Measurements from ENCODE around the gene ZFYVE28.
A peak's percentile ranks its signal among the peaks of the same experiment; 100 is the strongest.

The ZFYVE28 gene

DNA sequence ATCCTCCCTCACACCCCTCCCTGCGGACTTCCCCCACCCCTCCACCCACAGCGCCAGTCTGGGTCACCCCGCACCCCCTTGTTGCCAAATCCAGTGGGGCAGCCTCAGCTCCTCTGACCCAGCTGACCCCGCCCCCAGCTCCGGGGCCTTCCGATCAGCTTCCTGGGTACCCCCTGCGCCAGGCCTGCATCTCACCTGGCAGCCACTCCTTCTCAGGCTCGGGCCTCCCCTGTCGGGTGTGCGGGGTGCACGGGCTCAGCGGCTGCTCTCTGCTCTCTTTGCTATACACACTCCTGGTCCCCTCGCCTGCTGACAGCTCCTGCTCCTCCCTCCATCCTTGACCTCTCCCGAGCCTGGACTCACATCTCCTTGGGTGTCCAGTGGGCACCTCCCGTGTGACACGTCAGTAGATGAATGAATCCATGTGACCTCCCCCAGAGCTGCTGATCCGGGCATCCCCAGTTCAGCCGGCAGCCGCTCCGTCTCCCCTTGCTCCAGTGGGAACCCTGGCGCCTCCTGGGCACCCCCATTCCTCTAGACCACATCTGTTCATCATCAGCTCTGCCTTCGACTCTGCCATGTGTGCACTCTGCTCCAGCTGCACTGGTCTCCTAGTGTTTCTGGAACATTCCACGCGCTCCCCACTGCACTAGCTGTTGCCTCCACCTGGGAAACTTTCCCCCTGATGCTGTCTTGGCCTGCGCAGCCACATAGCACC is 10.2 kb upstream of the ZFYVE28 start:
- no peak for DNase-seq (ENCODE audit: low read depth in 2 of 2)

DNA sequence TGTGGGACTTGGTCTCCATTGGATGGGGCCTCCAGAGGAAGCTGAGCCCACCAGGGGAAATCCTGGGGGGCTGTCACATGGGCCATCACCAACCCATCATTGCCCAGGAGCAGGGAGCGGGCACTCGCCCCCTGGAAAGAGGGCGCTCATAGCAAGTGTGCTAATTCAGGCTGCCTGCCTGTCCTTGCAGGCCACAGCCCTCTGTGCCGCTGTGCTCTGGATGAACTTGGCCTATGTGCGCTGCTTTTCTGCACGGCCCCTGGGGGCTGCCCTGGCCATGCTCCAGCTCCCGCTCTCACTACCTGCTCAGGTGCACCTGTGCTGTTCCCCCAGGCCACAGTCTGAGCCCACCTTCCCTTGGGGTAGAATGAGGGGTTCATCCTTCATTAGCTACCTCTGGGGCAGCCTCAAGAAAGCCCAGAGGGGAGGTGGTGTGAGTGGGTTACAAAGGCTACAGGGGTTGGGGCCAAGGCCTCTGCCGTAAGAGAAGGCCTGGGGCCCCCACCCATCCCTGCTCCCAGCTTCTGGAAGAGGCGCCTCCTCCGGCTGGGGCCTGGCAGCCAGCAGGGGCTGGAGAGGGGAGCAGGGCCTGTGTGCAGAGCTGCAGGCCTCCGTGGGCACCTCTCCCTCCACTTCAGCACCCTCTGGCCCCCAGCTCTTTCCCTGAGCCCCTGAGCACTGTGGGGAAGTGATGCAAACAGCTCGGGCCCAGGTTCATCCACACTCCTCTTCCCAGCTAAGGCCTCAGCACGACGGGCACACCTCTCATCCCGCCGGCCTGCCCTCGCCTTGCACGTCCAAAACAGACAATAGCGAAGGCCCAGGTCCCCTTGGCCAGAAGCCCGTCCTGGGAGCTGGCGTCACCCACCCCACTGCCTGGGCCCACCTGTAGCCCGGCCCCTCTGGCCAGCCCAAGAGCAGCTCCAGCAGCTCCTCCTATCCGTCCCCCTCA is 9.2 kb upstream of the ZFYVE28 start:
- DNase-seq (ENCODE audit: low read depth in 2 of 2): no peak

- DNase-seq (ENCODE audit: low read depth in 2 of 2): no peak
Measured at GRCh38 chr4:2426711-2427275, 8.3 kb upstream of the ZFYVE28 start.

- no peak for DNase-seq (ENCODE audit: low read depth in 2 of 2)
Measured at GRCh38 chr4:2426069-2426397, 7.6 kb upstream of the ZFYVE28 start.

DNA sequence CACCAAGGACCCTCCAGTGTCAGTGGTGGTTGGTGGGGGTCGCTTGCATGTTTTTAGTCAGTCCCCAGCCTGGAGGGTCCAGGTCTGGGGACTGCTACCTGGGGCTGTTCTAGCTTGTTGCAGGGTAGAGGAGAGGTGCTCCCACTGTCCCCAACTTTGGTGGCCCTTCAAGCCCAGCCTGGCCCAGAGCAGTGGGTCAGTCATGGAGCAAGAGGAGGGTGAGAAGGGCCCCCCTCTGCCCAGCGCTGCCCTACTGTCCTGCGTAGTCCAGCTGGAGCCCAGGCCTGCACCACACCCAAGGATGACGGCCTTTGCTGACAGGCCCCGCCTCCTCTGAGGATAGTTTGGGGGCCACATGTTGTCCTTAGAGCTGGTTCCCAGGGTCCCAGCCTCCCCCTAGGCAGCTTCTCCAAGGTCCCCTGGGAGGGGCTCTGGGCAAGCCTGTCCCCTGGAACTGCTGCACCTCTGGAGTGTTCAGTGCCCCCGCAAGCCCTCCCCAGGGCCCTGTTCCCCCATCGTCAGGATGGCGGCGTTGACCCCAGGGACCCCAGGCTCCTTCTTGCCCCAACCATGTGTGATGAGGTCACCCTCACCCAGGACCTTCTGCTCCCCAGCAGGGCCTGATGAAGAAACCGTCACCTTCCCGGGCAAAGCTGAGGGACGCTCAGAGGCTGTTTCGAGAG is 7.1 kb upstream of the ZFYVE28 start:
- no peak for DNase-seq (ENCODE audit: low read depth in 2 of 2)

- no peak for DNase-seq (ENCODE audit: low read depth in 2 of 2)
Measured at GRCh38 chr4:2424581-2424980, 6.1 kb upstream of the ZFYVE28 start.

DNA sequence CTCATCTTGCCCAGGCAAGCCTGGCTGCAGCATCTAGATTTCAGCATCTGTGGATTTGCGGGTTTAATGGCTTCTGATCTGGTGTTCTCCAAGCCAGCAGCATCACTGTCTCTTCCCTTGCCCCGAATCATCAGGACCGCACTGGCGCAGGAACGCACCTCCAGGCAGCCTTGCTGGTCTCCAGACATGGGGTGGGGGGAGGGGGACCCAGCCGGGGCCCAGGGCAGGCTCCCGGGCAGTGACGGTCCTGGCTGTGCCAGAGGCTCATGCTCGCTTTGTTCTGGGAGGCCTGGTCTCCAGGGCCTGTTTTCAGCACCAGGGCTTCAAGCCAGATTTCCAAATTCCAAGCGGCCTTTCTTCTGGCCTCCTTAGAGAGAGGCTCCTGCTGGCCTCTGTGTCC is 5.2 kb upstream of the ZFYVE28 start:
- DNase-seq (ENCODE audit: low read depth in 2 of 2): no peak

GRCh38 chr4:2423066-2423465 is 4.6 kb upstream of the ZFYVE28 start:
- no peak for DNase-seq (ENCODE audit: low read depth in 2 of 2)

DNA sequence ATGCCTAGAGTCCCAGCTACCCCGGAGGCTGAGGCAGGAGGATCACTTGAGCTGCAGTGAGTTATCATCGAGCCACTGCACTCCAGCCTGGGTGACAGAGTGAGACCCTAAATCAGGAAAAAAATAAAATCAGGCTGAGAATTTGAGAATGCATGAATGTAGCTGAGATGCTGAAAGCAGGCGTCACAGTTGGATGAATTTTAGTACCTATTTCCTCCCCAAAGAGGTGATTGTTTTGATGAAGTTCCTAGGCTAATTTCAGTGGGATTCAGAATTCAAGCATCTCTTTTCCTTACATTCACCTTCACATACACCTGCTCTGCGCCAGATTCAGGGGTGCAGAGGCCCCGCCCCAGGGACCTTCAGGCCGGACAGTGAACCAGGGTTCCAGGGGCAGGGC is 3.5 kb upstream of the ZFYVE28 start:
- no peak for DNase-seq (ENCODE audit: low read depth in 2 of 2)

DNA sequence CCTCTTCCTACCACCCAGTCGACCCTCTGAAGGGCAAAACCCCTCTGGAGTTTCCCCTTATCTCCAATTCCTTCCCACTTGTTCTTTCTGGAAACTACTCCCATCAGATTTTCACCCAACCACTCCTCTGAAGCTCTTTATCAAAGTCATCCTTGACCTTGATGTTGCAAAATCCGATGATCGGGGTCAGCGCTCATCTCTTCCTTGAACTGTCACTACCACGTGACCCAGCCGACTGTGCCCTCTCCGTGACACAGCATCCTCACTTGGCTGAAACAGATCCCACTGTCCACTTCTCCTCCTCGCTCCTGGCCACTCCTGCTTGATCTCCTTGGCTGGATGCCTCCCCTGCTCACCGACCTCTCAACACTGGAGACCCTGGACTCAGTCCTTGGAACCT is 1.4 kb upstream of the ZFYVE28 start:
- no peak for DNase-seq (ENCODE audit: low read depth in 2 of 2)

GRCh38 chr4:2418650-2419571 is 466 bp upstream of the ZFYVE28 start, which contains the start of gene CFAP99:
Gene CFAP99 (plus strand): TSS chr4:2418955.
- DNase-seq (ENCODE audit: low read depth in 2 of 2): peak; percentile 96 to 98

DNA sequence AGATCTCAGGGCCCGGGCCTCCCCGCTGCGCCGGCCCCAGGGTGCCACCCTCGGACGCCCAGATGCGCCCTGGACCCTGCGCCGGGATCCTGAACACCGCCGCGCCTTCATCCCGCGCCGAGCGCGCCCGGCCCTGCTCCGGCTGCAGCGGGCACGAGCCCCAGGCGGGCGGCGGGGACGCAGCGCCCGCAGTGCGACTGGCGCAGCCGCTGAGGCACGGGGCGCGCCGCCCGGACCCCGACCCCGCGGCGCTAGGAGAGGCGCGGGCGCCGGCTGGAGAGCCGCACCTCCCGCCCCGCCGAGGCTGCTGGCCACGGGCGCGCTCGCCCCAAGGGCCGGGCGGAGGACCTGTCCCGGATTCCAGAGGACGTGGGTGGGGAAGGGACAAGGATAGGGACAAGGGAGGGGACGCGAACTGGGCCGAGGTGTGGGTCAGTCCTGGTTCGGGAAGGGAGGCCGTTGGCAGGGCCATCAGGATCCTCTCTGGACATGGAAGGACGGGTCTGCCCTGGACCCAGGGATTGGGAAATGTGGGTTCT is 1.1 kb downstream of the ZFYVE28 start:
- no peak for DNase-seq (ENCODE audit: low read depth in 2 of 2)

GRCh38 chr4:2416564-2417225 is 1.8 kb downstream of the ZFYVE28 start:
- no peak for DNase-seq (ENCODE audit: low read depth in 2 of 2)

DNA sequence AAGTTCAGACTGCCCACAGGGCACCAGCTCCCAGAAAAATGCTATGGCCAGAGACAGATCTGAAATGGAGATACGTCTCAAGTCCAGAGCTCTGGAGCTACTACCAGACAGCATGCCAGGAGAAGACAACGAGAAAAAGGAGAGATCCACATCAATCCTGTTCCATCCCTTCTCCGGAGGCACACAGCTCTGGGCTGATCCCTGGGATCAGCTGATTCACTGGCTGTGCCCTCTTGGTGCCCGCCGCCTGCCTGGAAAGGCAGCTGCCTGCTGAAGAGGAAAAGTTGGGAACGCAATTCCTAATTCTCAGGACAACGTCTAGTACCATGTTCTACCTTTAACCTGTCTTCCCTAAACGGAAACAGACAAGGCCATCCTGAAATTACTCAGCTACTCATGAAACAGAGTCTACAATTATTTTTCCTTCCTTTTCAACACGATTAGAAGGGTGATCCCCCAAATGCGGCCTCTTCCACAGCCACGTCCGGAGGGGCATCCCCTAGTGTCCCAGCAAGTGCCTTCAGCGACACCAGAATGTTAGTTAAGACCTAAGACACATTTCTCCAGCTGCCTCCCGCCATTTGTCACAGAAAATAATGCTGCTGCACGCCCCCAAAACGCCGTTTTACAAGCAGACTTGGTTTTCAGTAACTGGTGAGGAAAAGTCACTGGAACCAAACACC is 2.4 kb downstream of the ZFYVE28 start:
- no peak for DNase-seq (ENCODE audit: low read depth in 2 of 2)

- no peak for DNase-seq (ENCODE audit: low read depth in 2 of 2)
Measured at GRCh38 chr4:2415213-2415612, 3.2 kb downstream of the ZFYVE28 start.

- DNase-seq (ENCODE audit: low read depth in 2 of 2): no peak
Measured at GRCh38 chr4:2413821-2414610, 4.4 kb downstream of the ZFYVE28 start.

- DNase-seq (ENCODE audit: low read depth in 2 of 2): peak; percentile 73 to 74
Measured at GRCh38 chr4:2412885-2413716, 5.3 kb downstream of the ZFYVE28 start.

DNA sequence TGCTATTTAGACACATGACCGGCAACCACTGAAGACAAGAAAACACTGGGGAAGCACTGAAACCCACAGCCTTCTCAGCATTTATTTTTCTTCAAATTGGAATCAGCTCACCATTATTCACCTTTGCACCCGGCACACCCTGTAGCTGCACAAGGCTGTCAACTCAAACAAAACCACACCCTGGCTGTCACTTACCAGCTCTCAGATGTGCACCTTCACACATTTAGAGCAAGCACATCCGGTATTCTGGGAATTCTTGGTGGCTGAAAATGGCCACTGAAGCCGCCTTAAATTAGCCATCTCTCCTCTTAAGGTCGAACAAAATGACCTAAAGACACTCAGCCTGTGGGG is 5.9 kb downstream of the ZFYVE28 start:
- DNase-seq (ENCODE audit: low read depth in 2 of 2): peak; percentile 54

Data from stimulated activated CD4-positive, alpha-beta T cell treated with anti-CD3 and anti-CD28 coated beads, Interleukin-4, amount 100 ng/mL, for 48 hours (primary cell).